Non-pigmented ciliary epithelial cell (primary cell): Measurements from ENCODE around the gene ELP1.
"Not testable (repeated sequence)": the region's sequence is repeated elsewhere in the genome, so short reads cannot be mapped to it uniquely, and the experiment has no call there.

ENCODE experiments used
- DNase-seq: peaks from one replicate; pipeline ENCODE4 v3.0.0-alpha.2; 2010; ENCODE audit warnings: low read depth

The ELP1 gene

GRCh38 chr9:108854094-108854493 is 79.8 kb downstream of the ELP1 start:
- no peak for DNase-seq

- no peak for DNase-seq
Measured at GRCh38 chr9:108852079-108852478, 81.8 kb downstream of the ELP1 start.

GRCh38 chr9:108851138-108851537 is 82.8 kb downstream of the ELP1 start:
- no peak for DNase-seq

- DNase-seq, result no peak
Measured at GRCh38 chr9:108850293-108850897, 83.5 kb downstream of the ELP1 start.

- DNase-seq, result not testable (repeated sequence)
Measured at GRCh38 chr9:108848296-108848695, 85.6 kb downstream of the ELP1 start.

- no peak for DNase-seq
Measured at GRCh38 chr9:108845947-108846346, 88.0 kb downstream of the ELP1 start.

- DNase-seq, result no peak
Measured at GRCh38 chr9:108845507-108845906, 88.4 kb downstream of the ELP1 start.

GRCh38 chr9:108844856-108845255 is 89.1 kb downstream of the ELP1 start:
- DNase-seq, result no peak

GRCh38 chr9:108844391-108844790 is 89.5 kb downstream of the ELP1 start:
- DNase-seq, result no peak

- DNase-seq, result no peak
Measured at GRCh38 chr9:108842610-108843295, 91.2 kb downstream of the ELP1 start.

- not testable (repeated sequence) for DNase-seq
Measured at GRCh38 chr9:108839561-108839960, 94.4 kb downstream of the ELP1 start.

- DNase-seq, result no peak
Measured at GRCh38 chr9:108838017-108838416, 95.9 kb downstream of the ELP1 start.

- no peak for DNase-seq
Measured at GRCh38 chr9:108837530-108837929, 96.4 kb downstream of the ELP1 start.

- no peak for DNase-seq
Measured at GRCh38 chr9:108836781-108837180, 97.1 kb downstream of the ELP1 start.

GRCh38 chr9:108836319-108836718 is 97.6 kb downstream of the ELP1 start:
- DNase-seq, result no peak

- DNase-seq, result no peak
Measured at GRCh38 chr9:108835831-108836230, 98.1 kb downstream of the ELP1 start.

- no peak for DNase-seq
Measured at GRCh38 chr9:108834959-108835665, 98.8 kb downstream of the ELP1 start.

GRCh38 chr9:108832179-108832500 is 101.8 kb downstream of the ELP1 start:
- DNase-seq, result no peak

GRCh38 chr9:108831496-108832178 is 102.3 kb downstream of the ELP1 start:
- DNase-seq, result no peak

- DNase-seq, result no peak
Measured at GRCh38 chr9:108830272-108830671, 103.7 kb downstream of the ELP1 start.

GRCh38 chr9:108823829-108824228 is 110.1 kb downstream of the ELP1 start:
- DNase-seq, result no peak
